DMS114 treated with DMSO at 0.1 percent for 48 hours (cell line): ENCODE results near the gene GRK5.
"Not testable (repeated sequence)": the region's sequence is repeated elsewhere in the genome, so short reads cannot be mapped to it uniquely, and the experiment has no call there.

Experiments
- DNase-seq: peaks from one replicate; lab custom pipeline; 2025; ENCODE audit not compliant: unreplicated experiment; lab: John Stamatoyannopoulos, UW

GRK5 gene

DNA sequence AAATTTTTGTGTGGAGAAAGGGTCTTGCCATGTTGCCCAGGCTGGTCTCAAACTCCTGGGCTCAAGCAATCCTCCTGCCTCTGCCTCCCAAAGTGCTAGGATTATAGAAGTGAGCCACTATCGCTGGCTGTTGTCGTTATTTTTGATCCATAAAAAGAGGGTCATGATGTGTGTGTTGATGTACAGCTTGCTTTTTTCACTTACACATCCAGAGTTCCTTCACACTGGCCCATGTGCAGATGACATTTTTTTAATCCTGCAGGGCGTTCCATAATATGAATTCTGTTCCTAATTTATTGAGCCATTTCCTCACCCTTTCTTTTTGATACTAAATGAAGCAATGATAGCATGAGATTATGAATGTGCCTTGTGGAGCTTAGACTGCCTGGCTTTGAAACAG is 40.8 kb downstream of the GRK5 start:
- no peak for DNase-seq

DNA sequence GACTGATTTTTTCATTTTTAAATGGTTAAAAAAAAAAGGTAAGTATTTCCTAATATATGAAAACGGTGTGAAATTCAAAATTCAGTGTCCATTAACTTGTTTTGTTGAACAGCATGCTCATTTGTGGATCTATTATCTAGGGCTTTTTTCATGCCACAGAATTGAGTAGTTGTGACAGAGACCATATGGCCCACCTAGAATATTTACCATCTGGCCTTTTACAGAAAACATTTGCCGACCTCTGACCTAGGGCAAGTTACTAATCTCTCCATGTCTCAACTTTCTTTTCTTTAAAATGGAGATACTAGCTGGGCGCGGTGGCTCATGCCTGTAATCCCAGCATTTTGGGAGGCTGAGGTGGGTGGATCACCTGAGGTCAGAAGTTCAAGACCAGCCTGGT is 41.3 kb downstream of the GRK5 start:
- DNase-seq, result no peak

DNA sequence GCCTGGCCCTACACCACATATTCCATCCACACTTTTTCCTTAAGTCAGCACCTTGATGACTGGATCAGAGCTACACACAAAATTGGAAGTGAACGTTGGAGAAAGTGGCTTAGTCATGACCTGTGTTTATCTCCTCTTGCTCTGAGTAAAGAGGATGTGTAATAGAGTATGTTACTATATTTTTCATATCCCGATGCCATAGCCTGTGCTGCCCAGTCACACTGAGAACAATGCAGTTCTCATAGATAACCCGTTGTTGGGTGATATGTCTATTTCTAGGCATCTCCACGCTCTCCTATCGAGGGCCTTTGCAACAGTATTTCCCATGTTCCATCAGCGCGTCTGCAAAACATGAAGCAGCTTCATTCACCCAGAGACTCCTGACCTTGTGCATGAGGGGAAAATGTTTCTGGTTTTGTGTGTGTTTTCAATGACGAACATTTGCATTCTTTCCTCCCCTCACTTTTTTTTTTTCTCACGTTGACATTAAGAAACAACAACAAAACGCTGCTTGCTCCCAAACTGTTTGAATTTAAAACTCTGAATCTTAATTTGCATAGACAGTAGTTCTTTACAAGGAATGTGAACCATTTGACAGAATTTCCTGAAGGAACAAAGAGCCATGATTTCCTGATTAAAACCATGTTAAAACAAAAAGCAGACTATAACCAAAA is 43.4 kb downstream of the GRK5 start:
- DNase-seq, result no peak

DNA sequence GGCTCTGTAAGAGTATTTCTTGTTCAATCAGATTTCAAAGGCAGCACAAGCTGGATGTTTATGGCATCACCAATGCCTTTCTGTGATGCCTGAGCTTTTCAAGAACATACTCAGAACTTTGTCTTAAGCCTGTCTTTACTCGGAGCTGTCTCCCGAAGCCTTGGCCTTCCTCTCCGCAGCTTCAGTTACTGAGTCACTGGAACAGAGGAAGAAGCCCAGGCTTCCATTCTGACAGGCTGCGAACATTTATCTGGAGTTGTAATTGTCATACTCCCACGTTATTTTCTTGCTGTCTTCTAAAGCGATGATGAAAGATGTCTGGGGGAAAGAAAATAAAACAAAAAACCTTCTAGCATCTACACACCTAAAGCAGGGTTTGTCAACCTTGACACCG is 43.9 kb downstream of the GRK5 start:
- no peak for DNase-seq

DNA sequence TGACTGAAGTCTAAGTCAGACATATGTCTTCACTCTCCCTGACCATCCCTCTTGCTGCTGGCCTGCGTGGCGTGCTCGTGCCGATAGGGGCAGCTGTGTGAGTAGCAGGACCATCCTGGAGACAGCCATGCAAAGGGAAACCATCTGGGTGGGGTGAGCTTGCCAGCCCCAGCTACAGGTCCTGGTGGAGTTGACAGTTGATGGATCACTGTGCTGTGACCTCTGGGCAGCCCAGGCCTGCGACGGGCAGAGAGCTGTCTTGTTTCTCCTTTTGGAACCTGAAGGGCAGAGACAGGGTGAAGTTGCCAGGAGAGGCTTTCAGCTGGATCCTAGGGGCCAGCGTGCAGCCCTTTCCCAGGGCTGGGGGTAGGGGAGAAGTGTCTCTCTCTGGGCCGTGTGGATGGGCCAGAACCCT is 44.7 kb downstream of the GRK5 start:
- no peak for DNase-seq

DNA sequence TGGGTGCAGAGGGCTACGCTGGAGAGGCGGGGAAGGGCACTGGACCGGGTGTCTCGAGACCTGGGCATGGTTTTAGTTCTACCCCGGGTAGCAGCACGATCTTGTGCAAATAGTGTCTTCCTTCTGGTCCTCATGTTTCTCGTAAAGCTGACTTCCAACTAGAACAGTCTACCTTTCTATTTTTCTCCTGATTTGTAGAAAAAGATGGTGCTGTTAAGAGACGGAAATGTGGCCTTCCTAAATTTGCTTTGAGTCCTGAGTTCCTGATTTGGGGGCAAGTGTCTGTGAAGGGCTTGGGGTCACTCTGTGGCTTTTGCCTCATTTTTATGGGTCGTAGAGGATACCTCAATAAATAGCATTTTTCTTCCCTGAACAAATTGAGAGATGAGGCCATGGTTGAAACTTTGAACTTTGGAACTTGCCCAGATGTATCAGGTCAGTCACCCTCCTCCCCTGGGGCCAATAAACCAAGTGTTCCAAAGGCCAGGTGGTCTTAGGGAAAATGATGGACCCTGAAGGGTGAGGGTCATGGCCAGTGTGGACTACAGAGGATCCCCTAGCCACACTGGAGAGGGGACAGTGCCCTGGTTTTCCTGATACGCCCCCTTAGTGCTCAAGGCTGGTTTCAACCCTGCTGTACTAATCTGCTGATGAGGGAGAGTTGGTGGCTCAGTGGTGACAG is 45.2 kb downstream of the GRK5 start:
- no peak for DNase-seq

DNA sequence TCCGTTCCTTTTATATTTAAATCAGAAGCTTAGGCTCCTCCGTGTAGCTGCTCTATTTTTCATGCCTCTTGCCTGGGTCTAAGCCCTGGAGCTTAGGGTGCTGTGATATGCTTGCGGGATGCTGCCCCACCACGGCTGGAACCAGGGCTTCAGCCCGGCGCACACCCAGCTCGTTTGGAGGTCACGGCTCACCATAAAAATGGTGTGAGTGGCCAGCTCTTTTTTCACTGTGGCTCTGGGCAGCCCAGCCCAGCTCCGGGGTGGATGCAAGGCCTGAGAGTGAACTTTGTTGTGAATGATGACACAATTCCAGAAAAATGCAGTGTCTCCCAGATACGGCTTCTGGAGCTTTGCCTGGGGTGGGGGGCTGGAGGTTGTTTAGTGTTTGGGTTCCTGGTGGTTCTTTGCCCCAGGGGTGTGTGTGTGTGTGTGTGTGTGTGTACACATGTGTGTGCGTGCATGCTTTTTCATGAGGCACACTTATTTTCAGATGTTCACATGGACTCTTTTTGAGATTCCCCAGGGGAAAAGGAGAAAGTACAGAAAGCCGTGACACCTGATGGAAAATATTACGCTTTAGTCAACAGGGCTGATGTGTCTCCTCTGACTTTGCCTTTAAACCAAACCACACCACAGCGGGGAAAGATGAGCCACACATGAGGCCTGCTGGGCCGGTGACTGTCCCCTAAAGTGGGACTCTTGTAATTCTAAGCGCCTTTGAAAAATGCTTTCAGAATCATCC is 46.2 kb downstream of the GRK5 start:
- DNase-seq, result no peak

DNA sequence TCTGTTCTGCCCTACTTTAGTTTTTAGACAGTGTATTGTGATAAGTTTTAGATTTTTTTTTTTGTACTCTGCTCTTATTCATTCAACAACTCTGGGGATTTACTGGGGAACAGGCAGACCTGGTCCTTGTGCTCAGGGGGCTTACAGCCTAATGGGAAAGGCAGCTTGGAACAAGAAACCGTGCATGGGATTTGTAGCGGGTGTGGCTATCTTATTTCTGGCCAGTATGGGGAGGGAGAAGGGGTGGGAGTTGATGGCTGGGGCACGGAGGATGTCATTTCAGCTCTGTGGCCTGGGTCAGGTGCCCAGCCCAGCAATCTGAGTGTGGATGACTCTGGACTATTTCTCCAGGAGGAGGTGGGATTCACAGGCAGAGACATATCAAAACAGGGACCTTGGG is 47.0 kb downstream of the GRK5 start:
- DNase-seq, result no peak

DNA sequence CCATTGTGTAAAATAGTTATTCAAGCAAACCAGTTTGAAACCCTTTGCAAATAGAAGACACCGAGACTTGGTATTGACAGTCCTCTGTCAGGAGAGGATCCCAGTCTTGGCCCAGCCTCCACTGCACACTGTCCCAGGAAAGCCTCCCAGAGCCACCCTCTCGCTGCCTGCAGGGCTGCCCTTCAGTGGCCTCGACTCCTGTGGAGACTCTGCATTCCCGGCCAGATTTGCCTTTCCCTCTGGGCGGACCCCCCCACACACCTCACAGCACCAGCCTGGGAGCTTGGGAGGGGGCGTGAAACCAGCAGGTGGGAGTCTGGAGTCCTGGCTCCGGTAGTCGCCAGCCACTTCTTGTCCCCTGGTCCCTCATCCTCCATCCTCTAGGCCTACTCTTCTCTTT is 48.7 kb downstream of the GRK5 start:
- DNase-seq, result no peak

DNA sequence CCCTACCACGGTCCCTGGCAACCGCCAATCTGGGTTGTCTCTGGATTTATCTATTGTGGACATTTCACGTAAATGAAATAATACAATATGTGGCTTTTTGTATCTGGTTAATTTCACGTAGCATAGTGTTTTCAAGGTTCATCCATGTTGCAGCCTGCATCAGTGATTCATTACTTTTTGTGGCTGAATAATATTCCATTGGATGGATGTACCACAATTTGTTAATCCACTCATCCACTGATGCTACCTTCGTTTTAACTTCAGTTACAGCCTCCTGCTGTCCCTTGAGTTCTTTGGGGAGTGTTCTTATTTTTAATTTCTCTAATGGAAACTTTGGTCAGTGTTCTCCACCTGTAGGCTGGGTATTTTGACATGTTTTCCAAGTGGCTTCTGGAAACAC is 49.5 kb downstream of the GRK5 start:
- DNase-seq, result no peak

DNA sequence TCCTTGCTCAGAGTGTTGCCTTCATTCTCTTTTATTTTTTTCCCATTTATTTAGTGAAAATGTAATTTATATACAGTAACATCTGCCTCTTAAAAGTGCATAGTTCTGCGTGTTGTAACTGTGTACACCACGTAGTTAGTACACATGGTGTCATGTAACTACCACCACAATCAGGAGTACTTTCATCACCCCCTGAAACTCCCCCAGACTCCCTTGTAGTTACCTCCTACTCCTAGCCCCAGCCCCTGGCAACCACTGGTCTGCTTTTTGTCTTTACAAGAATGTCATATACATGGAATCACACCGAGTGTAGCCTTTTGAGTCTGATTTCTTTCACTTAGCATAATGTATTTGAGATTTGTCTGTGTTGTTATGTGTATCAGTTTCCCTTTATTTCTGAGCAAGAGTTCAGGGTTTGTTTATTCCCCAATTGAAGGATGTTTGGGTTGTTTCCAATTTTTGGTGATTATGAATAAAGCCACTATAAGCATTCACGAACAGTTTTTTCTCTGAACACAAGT is 50.6 kb downstream of the GRK5 start:
- no peak for DNase-seq

DNA sequence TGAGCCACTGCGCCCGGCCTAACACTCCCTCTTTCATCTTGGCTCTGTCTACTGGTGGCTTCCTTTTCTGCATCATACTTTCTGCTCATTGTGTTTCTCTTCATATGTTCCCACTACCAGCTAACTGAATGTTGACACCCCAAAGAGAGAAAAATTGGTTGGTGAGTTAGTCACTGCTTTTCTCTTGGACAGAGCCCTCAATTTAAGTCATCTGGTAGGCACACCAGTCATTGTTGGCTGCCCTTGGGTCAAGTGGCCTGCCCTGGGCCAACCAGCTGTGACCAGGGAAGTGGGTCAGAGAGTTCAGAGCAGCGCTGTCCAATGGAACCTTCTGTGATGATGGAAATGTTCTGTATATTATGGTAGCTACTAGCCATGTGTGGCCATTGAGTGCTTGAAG is 52.0 kb downstream of the GRK5 start:
- no peak for DNase-seq

DNA sequence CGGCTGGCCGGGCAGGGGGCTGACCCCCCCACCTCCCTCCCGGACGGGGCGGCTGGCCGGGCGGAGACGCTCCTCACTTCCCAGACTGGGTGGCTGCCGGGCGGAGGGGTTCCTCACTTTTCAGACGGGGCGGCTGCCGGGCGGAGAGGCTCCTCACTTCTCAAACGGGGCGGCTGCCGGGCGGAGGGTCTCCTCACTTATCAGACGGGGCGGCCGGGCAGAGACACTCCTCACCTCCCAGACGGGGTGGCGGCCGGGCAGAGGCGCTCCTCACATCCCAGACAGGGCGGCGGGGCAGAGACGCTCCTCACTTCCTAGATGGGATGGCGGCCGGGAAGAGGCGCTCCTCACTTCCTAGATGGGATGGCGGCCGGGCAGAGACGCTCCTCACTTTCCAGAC is 53.6 kb downstream of the GRK5 start:
- not testable (repeated sequence) for DNase-seq

DNA sequence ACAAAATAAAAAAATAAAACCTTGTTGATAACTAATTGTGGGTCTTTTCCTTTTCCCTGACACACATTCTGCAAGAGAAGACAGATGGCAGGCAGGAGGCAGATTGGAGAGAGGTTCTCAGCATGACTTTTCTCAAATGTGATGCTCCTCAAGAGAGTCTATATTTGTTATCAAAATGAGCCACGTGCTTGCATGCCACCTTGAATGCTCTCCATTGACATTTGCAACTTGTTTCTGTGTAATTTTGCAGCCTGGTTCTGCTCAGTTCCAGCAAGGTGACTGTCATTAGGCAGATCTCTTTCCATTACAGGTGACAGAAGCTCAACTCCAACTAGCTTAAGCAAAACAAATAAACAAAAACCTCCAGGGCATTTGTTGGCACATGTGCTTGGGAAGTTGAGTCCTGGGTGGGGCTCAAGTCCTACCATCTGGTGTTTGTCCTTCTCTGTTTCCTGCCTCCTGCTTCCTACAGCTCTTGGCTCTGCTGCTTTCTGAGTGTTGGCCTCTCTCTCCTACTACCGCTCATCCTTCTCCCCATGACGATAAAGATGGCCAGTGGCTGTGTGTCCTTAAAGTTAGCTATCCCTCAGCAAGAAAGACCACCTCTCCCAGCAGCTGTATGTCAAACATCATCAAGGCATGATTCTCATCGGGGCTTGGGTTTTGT is 56.7 kb downstream of the GRK5 start:
- DNase-seq, result no peak

DNA sequence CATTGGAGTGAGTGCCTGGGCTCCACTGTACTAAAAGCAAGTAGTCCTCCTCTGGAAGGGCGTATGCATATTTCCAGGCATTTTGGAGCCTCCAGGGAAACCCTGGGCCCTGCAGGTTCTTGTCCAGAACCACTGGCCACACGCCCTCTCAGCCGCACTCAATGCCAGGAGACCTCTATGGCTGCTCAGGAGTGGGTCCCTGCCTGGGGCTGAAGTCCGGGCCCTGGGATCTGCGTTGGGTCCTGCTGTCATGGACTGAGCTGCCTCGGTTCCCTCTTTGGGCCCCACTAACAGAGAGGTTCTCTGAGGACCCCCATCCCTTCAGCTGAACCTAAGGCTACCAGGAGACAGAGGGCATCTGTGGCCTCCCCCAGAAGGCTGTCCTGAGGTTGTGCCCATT is 58.3 kb downstream of the GRK5 start:
- no peak for DNase-seq

DNA sequence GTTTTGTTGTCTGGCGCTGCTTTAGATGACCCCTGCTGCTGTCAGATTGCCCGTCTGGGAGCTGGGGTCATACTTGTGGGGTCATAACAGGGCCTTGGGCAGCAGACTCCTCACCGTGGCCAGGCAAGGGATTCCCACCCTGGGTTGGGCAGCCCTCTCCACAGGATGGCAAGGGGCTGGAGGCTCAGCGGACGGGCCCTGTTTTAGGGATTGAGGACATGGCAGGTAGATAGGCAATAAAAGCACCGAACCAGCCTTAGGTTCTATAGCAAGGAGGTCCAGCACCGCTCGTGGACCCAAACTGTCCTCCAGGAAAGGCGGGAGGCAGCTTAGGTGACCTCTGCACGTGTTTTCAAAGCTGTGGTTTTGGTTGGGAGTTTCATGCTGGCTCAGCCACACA is 60.0 kb downstream of the GRK5 start:
- no peak for DNase-seq

DNA sequence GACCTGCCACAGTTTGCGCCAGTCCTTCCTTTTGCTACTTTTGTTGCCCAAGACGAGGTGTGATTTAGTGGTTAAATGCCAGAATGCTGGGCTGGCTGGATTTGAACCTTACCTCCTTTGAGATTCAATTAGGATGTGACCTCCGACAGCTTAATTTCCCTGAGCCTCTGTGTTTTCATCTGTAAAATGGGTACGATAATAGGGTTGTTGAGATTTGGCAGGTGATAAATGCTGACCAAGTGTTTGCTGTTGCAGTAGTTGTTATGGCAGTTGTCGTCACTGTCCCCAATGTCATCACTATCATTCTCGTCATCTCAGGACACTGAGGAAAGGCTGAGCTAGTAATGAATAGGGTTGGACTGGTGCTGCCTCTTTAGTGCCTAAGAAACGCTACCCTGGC is 61.1 kb downstream of the GRK5 start:
- DNase-seq, result no peak

DNA sequence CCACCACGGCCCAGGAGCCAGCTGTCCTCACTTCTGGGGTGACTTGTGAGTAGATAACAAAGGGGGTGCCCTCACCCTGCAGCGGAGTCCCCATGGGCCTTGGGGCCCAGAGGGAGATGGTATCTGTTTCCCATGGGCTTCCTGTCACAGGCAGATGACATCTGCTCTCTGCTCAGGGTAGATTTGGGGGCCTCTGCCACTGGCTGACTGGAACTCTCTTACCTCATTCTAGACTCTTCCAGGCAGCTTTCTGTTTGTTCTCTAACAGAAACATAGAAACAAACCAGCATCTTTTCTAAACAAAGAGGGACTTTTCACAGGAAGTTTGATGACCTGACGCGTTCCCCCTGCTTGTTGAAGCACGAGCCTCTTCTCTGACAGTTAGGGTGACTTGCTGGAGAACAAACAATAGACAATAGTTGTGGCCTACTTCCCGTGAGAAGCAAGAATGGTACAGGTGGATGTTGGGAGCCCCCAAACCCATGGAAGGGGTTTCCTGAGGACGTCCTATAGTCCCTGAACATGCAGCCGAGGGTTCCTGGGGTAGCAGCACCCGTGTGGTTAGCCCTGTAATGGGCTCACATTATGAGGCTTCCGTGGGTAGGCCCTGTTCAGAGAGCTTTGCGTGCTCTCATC is 61.6 kb downstream of the GRK5 start:
- DNase-seq, result no peak

DNA sequence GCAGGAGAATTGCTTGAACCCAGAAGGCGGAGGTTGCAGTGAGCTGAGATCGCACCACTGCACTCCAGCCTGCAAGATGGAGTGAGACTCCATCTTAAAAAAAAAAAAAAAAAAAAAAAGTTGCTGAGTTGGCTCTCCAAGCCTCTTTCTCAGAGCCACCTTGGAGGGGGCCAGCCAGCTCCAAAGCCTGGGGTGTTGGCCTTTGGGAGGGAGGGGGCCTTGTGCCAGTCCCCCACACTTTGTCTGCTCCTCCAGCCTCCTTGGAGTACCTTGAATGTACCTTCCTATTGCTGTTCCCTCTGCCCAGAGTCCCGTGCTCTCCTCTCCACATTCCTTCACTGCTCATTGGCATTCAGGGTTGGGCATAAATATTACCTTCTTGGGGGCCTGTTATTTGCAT is 62.4 kb downstream of the GRK5 start:
- DNase-seq, result no peak

DNA sequence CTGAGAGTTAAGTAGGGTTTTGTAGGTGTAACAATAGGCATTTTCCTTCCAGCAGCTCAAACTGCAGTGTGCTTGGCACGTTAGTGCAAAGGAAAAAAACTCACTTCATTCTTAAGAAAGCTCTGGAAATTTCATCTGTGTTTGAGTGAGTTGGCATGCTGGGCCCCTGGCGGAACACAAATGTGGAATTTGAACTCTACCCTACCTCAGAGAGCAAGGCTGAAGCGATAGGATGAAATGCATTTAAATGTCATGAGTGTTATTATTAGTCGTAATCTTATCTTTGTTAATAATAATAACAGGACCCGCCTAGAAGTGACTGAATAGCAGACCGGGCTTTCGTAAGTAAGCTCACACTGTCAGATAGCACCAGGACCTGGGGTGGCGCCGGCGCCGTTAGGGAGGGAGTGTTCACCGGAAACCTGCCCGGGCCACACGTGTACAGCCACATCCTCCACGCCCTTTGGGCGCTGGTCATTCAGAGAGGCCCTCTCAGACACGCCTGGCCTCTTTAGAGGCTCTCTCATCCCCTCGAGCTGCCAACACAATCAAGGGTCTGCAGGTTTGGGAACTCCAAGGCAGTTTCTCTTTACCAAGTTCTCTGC is 63.5 kb downstream of the GRK5 start:
- DNase-seq, result no peak

DNA sequence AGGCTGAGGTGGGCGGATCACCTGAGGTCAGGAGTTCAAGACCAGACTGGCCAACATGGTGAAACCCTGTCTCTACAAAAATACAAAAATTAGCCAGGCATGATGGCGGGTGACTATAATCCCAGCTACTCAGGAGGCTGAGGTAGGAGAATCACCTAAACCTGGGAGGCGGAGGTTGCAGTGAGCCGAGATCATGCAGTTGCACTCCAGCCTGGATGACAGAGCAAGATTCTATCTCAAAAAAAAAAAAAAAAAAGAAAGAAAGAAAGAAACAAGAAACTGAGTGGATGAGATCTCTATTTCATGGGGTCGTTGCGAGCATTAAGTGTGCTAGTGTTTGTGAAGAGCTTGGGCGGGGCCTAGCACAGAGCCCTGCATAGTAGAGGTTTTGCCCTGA is 65.0 kb downstream of the GRK5 start:
- not testable (repeated sequence) for DNase-seq
